ENCODE measurements around the gene KCNQ1. TPM values are rescaled to one million over a fixed set of nuclear protein-coding genes. Genes with fewer than 3 reads are reported as not detected.

KCNQ1 gene
- total and polyA plus RNA-seq, 2 donors (not counting 3 experiments of a cell fraction or from before 2014, with no cell fraction given) = 0.07 to 0.09 TPM

GRCh38 chr11:2699531-2700414 is 255.0 kb downstream of the KCNQ1 start, which contains the start of gene KCNQ1OT1:
TSS of gene KCNQ1OT1 (minus strand) at chr11:2699994.
- ChIA-PET POLR2A (interaction anchor here (0.6 to 1.0 kb wide), 4 partner anchors 13 to 193 kb away, joined by 3 to 4 read pairs (median 3); no protein-coding TSS in a partner anchor), CTCF (interaction anchor here (0.5 kb wide), 1 partner anchor 724 kb away, joined by 3 read pairs; no protein-coding TSS in a partner anchor)
- DNase-seq (ENCODE audit: low read depth, low spot score) = peak; percentile 98
- no peaks in the 10 kb centered on the region for H3K9me3 ChIP-seq (replicated peaks; ENCODE audit: control insufficient read depth, insufficient read depth, low read length)
- H3K9me1 ChIP-seq (replicated peaks; ENCODE audit: control insufficient read depth, extremely low read depth, insufficient read depth, low read length) = no peaks in the 10 kb centered on the region
- H3K27me3 ChIP-seq (ENCODE audit: control insufficient read depth in 2 of 2, insufficient read depth in 2 of 2, low read length in 2 of 2) = no peaks in the 10 kb centered on the region
- no TSS peak for BruUV-seq (replicated peaks)
- H3K36me3 ChIP-seq (ENCODE audit: control insufficient read depth in 2 of 2, extremely low read depth in 1 of 2, insufficient read depth in 2 of 2, low read length in 2 of 2) = no peaks in the 10 kb centered on the region
- peak within 1 kb of the TSS; percentile 60 for H3K27ac ChIP-seq (ENCODE audit: insufficient read depth, low read depth, low read length)
- dilution Hi-C loops (cut with MboI; ENCODE audit: extremely low pct_ligation_motif_present, low sequenced_read_pairs) = no loop called here
- peaks cover 5% of the 10 kb centered on the region for H3K4me1 ChIP-seq (ENCODE audit: control insufficient read depth, extremely low read depth, insufficient read depth, low read length)
- H2AFZ ChIP-seq (ENCODE audit: low read depth, low read length) = peak within 1 kb of the TSS; percentile 61
- peak within 1 kb of the TSS; percentile 58 for H3K9ac ChIP-seq (replicated peaks; ENCODE audit: extremely low read depth, insufficient read depth, low read length)
- peak; percentile 85 for FAIRE-seq
- H4K20me1 ChIP-seq (replicated peaks; ENCODE audit: control insufficient read depth, extremely low read depth, insufficient read depth, low read length) = no peaks in the 10 kb centered on the region
- TF ChIP-seq, protein P1, sequence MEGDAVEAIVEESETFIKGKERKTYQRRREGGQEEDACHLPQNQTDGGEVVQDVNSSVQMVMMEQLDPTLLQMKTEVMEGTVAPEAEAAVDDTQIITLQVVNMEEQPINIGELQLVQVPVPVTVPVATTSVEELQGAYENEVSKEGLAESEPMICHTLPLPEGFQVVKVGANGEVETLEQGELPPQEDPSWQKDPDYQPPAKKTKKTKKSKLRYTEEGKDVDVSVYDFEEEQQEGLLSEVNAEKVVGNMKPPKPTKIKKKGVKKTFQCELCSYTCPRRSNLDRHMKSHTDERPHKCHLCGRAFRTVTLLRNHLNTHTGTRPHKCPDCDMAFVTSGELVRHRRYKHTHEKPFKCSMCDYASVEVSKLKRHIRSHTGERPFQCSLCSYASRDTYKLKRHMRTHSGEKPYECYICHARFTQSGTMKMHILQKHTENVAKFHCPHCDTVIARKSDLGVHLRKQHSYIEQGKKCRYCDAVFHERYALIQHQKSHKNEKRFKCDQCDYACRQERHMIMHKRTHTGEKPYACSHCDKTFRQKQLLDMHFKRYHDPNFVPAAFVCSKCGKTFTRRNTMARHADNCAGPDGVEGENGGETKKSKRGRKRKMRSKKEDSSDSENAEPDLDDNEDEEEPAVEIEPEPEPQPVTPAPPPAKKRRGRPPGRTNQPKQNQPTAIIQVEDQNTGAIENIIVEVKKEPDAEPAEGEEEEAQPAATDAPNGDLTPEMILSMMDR (IDR thresholded peaks at IDR 0.05; ENCODE audit: extremely low read depth in 1 of 2, insufficient read depth in 1 of 2, low read depth in 1 of 2, low read length in 2 of 2) = no peak
- TF ChIP-seq MYC (IDR thresholded peaks at IDR 0.05; ENCODE audit: low read depth, low read length) = no peak
- no peak for TF ChIP-seq FOS (IDR thresholded peaks at IDR 0.05; ENCODE audit: borderline replicate concordance, insufficient read depth, low read length)
- TF ChIP-seq POLR2AphosphoS5 (IDR thresholded peaks at IDR 0.05; ENCODE audit: insufficient read depth, low read depth, low read length) = peak; percentile 96
- no peak for TF ChIP-seq EZH2 (IDR thresholded peaks at IDR 0.05; ENCODE audit: borderline replicate concordance, low read depth, low read length, severe bottlenecking)
- no peak for TF ChIP-seq GATA2 (IDR thresholded peaks at IDR 0.05; ENCODE audit: insufficient read depth, insufficient read length, low read depth, low read length)
- peak; percentile 99 for TF ChIP-seq POLR2A (IDR thresholded peaks at IDR 0.05; ENCODE audit: low read depth, low read length)
- TF ChIP-seq, protein P2, sequence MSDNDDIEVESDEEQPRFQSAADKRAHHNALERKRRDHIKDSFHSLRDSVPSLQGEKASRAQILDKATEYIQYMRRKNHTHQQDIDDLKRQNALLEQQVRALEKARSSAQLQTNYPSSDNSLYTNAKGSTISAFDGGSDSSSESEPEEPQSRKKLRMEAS (IDR thresholded peaks at IDR 0.05; ENCODE audit: insufficient read depth, insufficient read length) = no peak
- no peak for TF ChIP-seq JUN (IDR thresholded peaks at IDR 0.05; ENCODE audit: borderline replicate concordance, insufficient read depth, insufficient read length, low read depth)
- peaks cover 28% of the 10 kb centered on the region for H3K79me2 ChIP-seq (ENCODE audit: control insufficient read depth, insufficient read depth, low read length)
- intact Hi-C loops (cut with micrococcal nuclease) = loop anchor here (1.0 to 2.0 kb wide), 2 partner anchors 167 to 189 kb away; no protein-coding TSS in a partner anchor
- H3K4me3 ChIP-seq (replicated peaks in 1 of 3; ENCODE audit: insufficient read depth in 1 of 3, low read depth in 1 of 3, low read length in 3 of 3) = peak within 1 kb of the TSS; percentile 44 to 69 (median 53)
- peak within 1 kb of the TSS; percentile 79 for H3K4me2 ChIP-seq (ENCODE audit: insufficient read depth, low read length)
